ENCODE measurements around the gene RNF207. TPM values are rescaled to one million over a fixed set of nuclear protein-coding genes. Genes with fewer than 3 reads are reported as not detected.
A peak's percentile ranks its signal among the peaks of the same experiment; 100 is the strongest.

Gene RNF207
- total RNA-seq, 1 experiment from 2014 or later: 95.4 TPM

GRCh38 chr1:6172549-6172948 lies 33.4 kb upstream of the RNF207 start:
- no TSS peak for BruUV-seq (replicated peaks)
- H3K4me3 ChIP-seq (ENCODE audit: low read length): no peak overlapping the region
- H3K4me1 ChIP-seq (ENCODE audit: insufficient read depth, low read length): peaks cover 6% of the 10 kb centered on the region
- ATAC-seq (peak; percentile 36), DNase-seq (peak; percentile 50)
- no peaks in the 10 kb centered on the region for H3K36me3 ChIP-seq (ENCODE audit: low read depth, low read length)
- no peak overlapping the region for H3K27ac ChIP-seq (ENCODE audit: low read length)
- H3F3A ChIP-seq (ENCODE audit: low read length, unreplicated experiment): no peaks in the 10 kb centered on the region
- H3K79me2 ChIP-seq (ENCODE audit: low read length): no peaks in the 10 kb centered on the region
- intact Hi-C loops (cut with micrococcal nuclease): no loop called here
- no peak for TF ChIP-seq EZH2phosphoT487 (IDR thresholded peaks at IDR 0.05; ENCODE audit: borderline replicate concordance, low read length)
- no peak for TF ChIP-seq CTCF (conservative IDR thresholded peaks at IDR 0.05; ENCODE audit: low read depth, low read length)
- TF ChIP-seq EZH2 (IDR thresholded peaks at IDR 0.05; ENCODE audit: low read length, unreplicated experiment): no peak
- no peak overlapping the region for H2AFZ ChIP-seq (ENCODE audit: low read length)
- ChIA-PET POLR2A (ENCODE audit: unreplicated experiment) (no interaction called here), CTCF (interaction anchor here (0.7 kb wide), 1 partner anchor 54 kb away, joined by 3 read pairs; no protein-coding TSS in a partner anchor)
- no peaks in the 10 kb centered on the region for H3K9me2 ChIP-seq (replicated peaks; ENCODE audit: low read length)
- no peak overlapping the region for H3K9ac ChIP-seq (ENCODE audit: low read length)
- 0 out of 2 replicates have a peak overlapping the region, but pooled peaks have one; percentile 0 for H3K4me2 ChIP-seq (ENCODE audit: low read length)
- H3K9me3 ChIP-seq (ENCODE audit: low read length): no peaks in the 10 kb centered on the region
- H4K20me1 ChIP-seq (ENCODE audit: low read length): no peaks in the 10 kb centered on the region
- peaks cover 6% of the 10 kb centered on the region; the same call in 1 of the 2 replicates for H3K27me3 ChIP-seq (ENCODE audit: low read length)

DNA sequence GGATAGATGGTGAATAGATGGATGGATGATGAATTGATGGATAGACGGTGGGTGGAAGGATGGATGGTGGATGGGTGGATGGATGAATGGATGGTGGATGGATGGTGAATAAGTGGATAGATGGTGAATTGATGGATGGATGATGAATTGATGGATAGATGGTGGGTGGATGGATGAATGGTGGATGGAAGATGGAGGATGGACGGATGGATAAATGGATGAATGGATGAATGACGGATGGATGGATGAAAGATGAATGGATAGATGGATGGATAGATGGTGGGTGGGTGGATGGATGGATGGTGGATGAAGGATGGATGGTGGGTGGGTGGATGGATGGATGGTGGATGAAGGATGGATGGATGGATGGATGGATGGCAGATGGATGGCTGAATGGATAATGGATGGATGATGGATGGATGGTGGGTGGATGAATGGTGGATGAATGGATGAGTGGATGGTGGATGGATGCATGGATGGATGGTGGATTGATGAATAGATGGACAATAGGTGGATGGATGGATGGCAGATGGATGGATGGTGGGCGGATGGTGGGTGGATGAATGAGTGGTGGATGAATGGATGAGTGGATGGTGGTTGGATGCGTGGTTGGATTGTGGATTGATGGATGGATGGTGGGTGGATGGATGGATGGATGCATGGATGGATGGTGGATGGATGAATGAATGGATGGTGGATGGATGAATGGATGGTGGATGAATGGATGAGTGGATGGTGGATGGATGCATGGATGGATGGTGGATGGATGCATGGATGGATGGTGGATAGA lies 31.1 kb upstream of the RNF207 start:
- DNase-seq (no peak), ATAC-seq (no peak)
- H3K27ac ChIP-seq (ENCODE audit: low read length): no peak overlapping the region
- no peaks in the 10 kb centered on the region for H3K36me3 ChIP-seq (ENCODE audit: low read depth, low read length)
- H3K4me2 ChIP-seq (ENCODE audit: low read length): no peak overlapping the region
- no peak overlapping the region for H2AFZ ChIP-seq (ENCODE audit: low read length)
- ChIA-PET CTCF (no interaction called here), POLR2A (ENCODE audit: unreplicated experiment) (no interaction called here)
- H3K4me3 ChIP-seq (ENCODE audit: low read length): no peak overlapping the region
- H3F3A ChIP-seq (ENCODE audit: low read length, unreplicated experiment): no peaks in the 10 kb centered on the region
- H3K79me2 ChIP-seq (ENCODE audit: low read length): no peaks in the 10 kb centered on the region
- intact Hi-C loops (cut with micrococcal nuclease): no loop called here
- peaks cover 9% of the 10 kb centered on the region for H3K4me1 ChIP-seq (ENCODE audit: insufficient read depth, low read length)
- no peaks in the 10 kb centered on the region for H4K20me1 ChIP-seq (ENCODE audit: low read length)
- no peaks in the 10 kb centered on the region for H3K9me2 ChIP-seq (replicated peaks; ENCODE audit: low read length)
- H3K9ac ChIP-seq (ENCODE audit: low read length): no peak overlapping the region
- BruUV-seq (replicated peaks): no TSS peak
- H3K9me3 ChIP-seq (ENCODE audit: low read length): no peaks in the 10 kb centered on the region
- peaks cover 22% of the 10 kb centered on the region for H3K27me3 ChIP-seq (ENCODE audit: low read length)
- TF ChIP-seq EZH2 (IDR thresholded peaks at IDR 0.05; ENCODE audit: low read length, unreplicated experiment): no peak
- TF ChIP-seq EZH2phosphoT487 (IDR thresholded peaks at IDR 0.05; ENCODE audit: borderline replicate concordance, low read length): no peak
- no peak for TF ChIP-seq CTCF (conservative IDR thresholded peaks at IDR 0.05; ENCODE audit: low read depth, low read length)

GRCh38 chr1:6175411-6175828 lies 30.5 kb upstream of the RNF207 start:
- no peak for ATAC-seq
- ChIA-PET POLR2A (ENCODE audit: unreplicated experiment) (no interaction called here), CTCF (no interaction called here)
- no peaks in the 10 kb centered on the region for H3K9me3 ChIP-seq (ENCODE audit: low read length)
- H4K20me1 ChIP-seq (ENCODE audit: low read length): no peaks in the 10 kb centered on the region
- no peak overlapping the region for H3K4me3 ChIP-seq (ENCODE audit: low read length)
- no peaks in the 10 kb centered on the region for H3F3A ChIP-seq (ENCODE audit: low read length, unreplicated experiment)
- DNase-seq: no peak
- no peak overlapping the region for H3K4me2 ChIP-seq (ENCODE audit: low read length)
- H3K36me3 ChIP-seq (ENCODE audit: low read depth, low read length): no peaks in the 10 kb centered on the region
- no peak overlapping the region for H2AFZ ChIP-seq (ENCODE audit: low read length)
- no TSS peak for BruUV-seq (replicated peaks)
- TF ChIP-seq EZH2 (IDR thresholded peaks at IDR 0.05; ENCODE audit: low read length, unreplicated experiment) (no peak), CTCF (conservative IDR thresholded peaks at IDR 0.05; ENCODE audit: low read depth, low read length) (no peak), EZH2phosphoT487 (IDR thresholded peaks at IDR 0.05; ENCODE audit: borderline replicate concordance, low read length) (no peak)
- no peaks in the 10 kb centered on the region for H3K79me2 ChIP-seq (ENCODE audit: low read length)
- H3K9me2 ChIP-seq (replicated peaks; ENCODE audit: low read length): no peaks in the 10 kb centered on the region
- intact Hi-C loops (cut with micrococcal nuclease): no loop called here
- no peak overlapping the region for H3K9ac ChIP-seq (ENCODE audit: low read length)
- H3K27ac ChIP-seq (ENCODE audit: low read length): no peak overlapping the region
- H3K4me1 ChIP-seq (ENCODE audit: insufficient read depth, low read length): peaks cover 9% of the 10 kb centered on the region
- peaks cover 22% of the 10 kb centered on the region for H3K27me3 ChIP-seq (ENCODE audit: low read length)

Data from PC-3 (cell line).